Panc1 (cell line): Measurements from ENCODE around the gene ACOXL. TPM values are rescaled to one million over a fixed set of nuclear protein-coding genes. Genes with fewer than 3 reads are reported as not detected.

Experiments
- ATAC-seq: fragments of 200-7000 bp; cut with Tn5 transposase; 2 replicates; pipeline ENCODE4 v1.9.1; 2020; ENCODE audit warnings: mild to moderate bottlenecking, moderate library complexity
- BruUV-seq: library from RNA; stranded (reverse); fragments of 400-500 nt; replicated peaks from 2 replicates; lab custom pipeline; 2021; lab: Mats Ljungman, UMichigan
- CTCF ChIA-PET: fragments of 300-600 bp; sonication (Branson Sonifier 250); formaldehyde crosslinking; loops from one replicate; lab custom pipeline; 2022; ENCODE audit warnings: antibody characterized with exemption; lab: Charles Lee
- POLR2A ChIA-PET: fragments of 300-600 bp; sonication (Branson Sonifier 250); formaldehyde crosslinking; loops from one replicate; lab custom pipeline; 2022; ENCODE audit warnings: antibody characterized with exemption; lab: Charles Lee
- DNase-seq: peaks from one replicate; pipeline ENCODE4 v3.0.0-alpha.2; 2010; ENCODE audit warnings: low read depth, low spot score
- H3K27ac ChIP-seq: 2 replicates; pipeline ENCODE4 v1.5.1; 2011; ENCODE audit warnings: mild to moderate bottlenecking, low read length, inconsistent platforms
- H3K27me3 ChIP-seq: fragments of 200-500 bp; sonication (Bioruptor generic); 2 replicates; pipeline ENCODE4 v1.6.0; 2014; ENCODE audit warnings: low read length, inconsistent platforms; ENCODE audit not compliant: control insufficient read depth, insufficient read depth
- H3K36me3 ChIP-seq: fragments of 200-500 bp; sonication (Bioruptor generic); 2 replicates; pipeline ENCODE4 v1.5.1; 2014; ENCODE audit warnings: inconsistent platforms, mild to moderate bottlenecking, low read length, moderate library complexity; ENCODE audit not compliant: control insufficient read depth, insufficient read depth
- H3K4me1 ChIP-seq: 2 replicates; pipeline ENCODE4 v1.5.1; 2011; ENCODE audit warnings: inconsistent platforms, mild to moderate bottlenecking, low read length, moderate library complexity; ENCODE audit not compliant: control insufficient read depth, insufficient read depth
- H3K4me3 ChIP-seq, 2 experiments: 2 replicates each; pipeline ENCODE4 v1.5.1; 2011 to 2012; ENCODE audit warnings: low read depth in 2 of 2, low read length in 2 of 2, mild to moderate bottlenecking in 2 of 2, inconsistent platforms in 1 of 2, moderate library complexity in 1 of 2
- H3K9me3 ChIP-seq: fragments of 200-500 bp; sonication (Bioruptor generic); 2 replicates; pipeline ENCODE4 v1.5.1; 2014; ENCODE audit warnings: low read depth, mild to moderate bottlenecking, inconsistent platforms, low read length, moderate library complexity; ENCODE audit not compliant: control insufficient read depth, insufficient read depth
- POLR2AphosphoS5 ChIP-seq: IDR thresholded peaks from 2 replicates; pipeline ENCODE4 v1.6.1; 2012; ENCODE audit warnings: mild to moderate bottlenecking, low read depth, low read length, moderate library complexity
- REST ChIP-seq, 2 experiments: IDR thresholded peaks; 2 replicates each; pipeline ENCODE4 v1.6.1; 2011 to 2012; ENCODE audit warnings: low read depth in 2 of 2, control low read depth in 1 of 2, low read length in 1 of 2, mild to moderate bottlenecking in 1 of 2, moderate library complexity in 1 of 2; ENCODE audit not compliant: insufficient read depth in 1 of 2
- SIN3A ChIP-seq: IDR thresholded peaks from 2 replicates; pipeline ENCODE4 v1.6.1; 2012; ENCODE audit warnings: low read depth, mild to moderate bottlenecking, low read length, moderate library complexity, borderline replicate concordance; ENCODE audit not compliant: insufficient read depth
- TCF7L2 ChIP-seq: IDR thresholded peaks from 2 replicates; pipeline ENCODE4 v1.6.1; 2011; ENCODE audit warnings: mild to moderate bottlenecking, low read depth, low read length, inconsistent platforms
- in situ Hi-C: cut with HindIII; loops from 2 replicates; pipeline ENCODE4 v1.10.0; 2016; ENCODE audit warnings: low sequenced_read_pairs, low pct_unique_long_range_greater_than_20kb
- intact Hi-C: fragments of 100-400 bp; cut with micrococcal nuclease; formaldehyde crosslinking; loops from one replicate; pipeline ENCODE4 v1.10.0; 2022; ENCODE audit not compliant: unreplicated experiment
- total RNA-seq: library from RNA; stranded (reverse); gene quantifications from one replicate; pipeline ENCODE4 v1.2.1, GENCODE V29; 2021; ENCODE audit not compliant: unreplicated experiment
- TF ChIP-seq, protein P1 (sequence below): fragments of 450-650 bp; IDR thresholded peaks from 2 replicates; pipeline ENCODE4 v1.5.1; 2017; ENCODE audit warnings: mild to moderate bottlenecking

The ACOXL gene
- total RNA-seq, 1 experiment from 2014 or later: 4.9 TPM

GRCh38 chr2:110941226-110941625, 208.9 kb downstream of the ACOXL start:
- DNase-seq: no peak
- Histone ChIP-seq H3K27ac (no peak overlapping the region), H3K36me3 (no peaks in the 10 kb centered on the region; the same call in 1 of the 2 replicates), H3K4me1 (no peaks in the 10 kb centered on the region), H3K4me3 (no peak overlapping the region), H3K9me3 (no peaks in the 10 kb centered on the region), H3K27me3 (peaks cover 2% of the 10 kb centered on the region)
- no peak for TF ChIP-seq POLR2AphosphoS5
- no peak for TF ChIP-seq REST (IDR thresholded peaks at IDR 0.05; ENCODE audit: insufficient read depth in 1 of 2, low read depth in 2 of 2, low read length in 1 of 2)
- TF ChIP-seq SIN3A: no peak
- TF ChIP-seq, protein P1, sequence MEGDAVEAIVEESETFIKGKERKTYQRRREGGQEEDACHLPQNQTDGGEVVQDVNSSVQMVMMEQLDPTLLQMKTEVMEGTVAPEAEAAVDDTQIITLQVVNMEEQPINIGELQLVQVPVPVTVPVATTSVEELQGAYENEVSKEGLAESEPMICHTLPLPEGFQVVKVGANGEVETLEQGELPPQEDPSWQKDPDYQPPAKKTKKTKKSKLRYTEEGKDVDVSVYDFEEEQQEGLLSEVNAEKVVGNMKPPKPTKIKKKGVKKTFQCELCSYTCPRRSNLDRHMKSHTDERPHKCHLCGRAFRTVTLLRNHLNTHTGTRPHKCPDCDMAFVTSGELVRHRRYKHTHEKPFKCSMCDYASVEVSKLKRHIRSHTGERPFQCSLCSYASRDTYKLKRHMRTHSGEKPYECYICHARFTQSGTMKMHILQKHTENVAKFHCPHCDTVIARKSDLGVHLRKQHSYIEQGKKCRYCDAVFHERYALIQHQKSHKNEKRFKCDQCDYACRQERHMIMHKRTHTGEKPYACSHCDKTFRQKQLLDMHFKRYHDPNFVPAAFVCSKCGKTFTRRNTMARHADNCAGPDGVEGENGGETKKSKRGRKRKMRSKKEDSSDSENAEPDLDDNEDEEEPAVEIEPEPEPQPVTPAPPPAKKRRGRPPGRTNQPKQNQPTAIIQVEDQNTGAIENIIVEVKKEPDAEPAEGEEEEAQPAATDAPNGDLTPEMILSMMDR: no peak
- TF ChIP-seq TCF7L2: no peak
- BruUV-seq: no TSS peak
- intact Hi-C loops (no loop called here), in situ Hi-C loops (no loop called here)
- CTCF ChIA-PET: no interaction called here
- POLR2A ChIA-PET: no interaction called here
- no peak for ATAC-seq

GRCh38 chr2:110943070-110943634, 210.8 kb downstream of the ACOXL start:
- TF ChIP-seq SIN3A: no peak
- no peak for TF ChIP-seq REST (IDR thresholded peaks at IDR 0.05; ENCODE audit: insufficient read depth in 1 of 2, low read depth in 2 of 2, low read length in 1 of 2)
- no peak for TF ChIP-seq TCF7L2
- no peak for TF ChIP-seq POLR2AphosphoS5
- TF ChIP-seq, protein P1: no peak
- intact Hi-C loops: no loop called here
- Histone ChIP-seq H3K27me3 (no peaks in the 10 kb centered on the region; the same call in 1 of the 2 replicates), H3K36me3 (no peaks in the 10 kb centered on the region; the same call in 1 of the 2 replicates), H3K27ac (no peak overlapping the region), H3K4me1 (no peaks in the 10 kb centered on the region), H3K9me3 (no peaks in the 10 kb centered on the region), H3K4me3 (no peak overlapping the region)
- DNase-seq (no peak), ATAC-seq (no peak)
- POLR2A ChIA-PET: no interaction called here
- in situ Hi-C loops: no loop called here
- no TSS peak for BruUV-seq
- CTCF ChIA-PET: no interaction called here
